ENCODE measurements around the gene PTPRZ1. TPM values are rescaled to one million over a fixed set of nuclear protein-coding genes. Genes with fewer than 3 reads are reported as not detected.

PTPRZ1 gene
- total RNA-seq, 1 donor from 2014 or later: 0.64 TPM

DNA sequence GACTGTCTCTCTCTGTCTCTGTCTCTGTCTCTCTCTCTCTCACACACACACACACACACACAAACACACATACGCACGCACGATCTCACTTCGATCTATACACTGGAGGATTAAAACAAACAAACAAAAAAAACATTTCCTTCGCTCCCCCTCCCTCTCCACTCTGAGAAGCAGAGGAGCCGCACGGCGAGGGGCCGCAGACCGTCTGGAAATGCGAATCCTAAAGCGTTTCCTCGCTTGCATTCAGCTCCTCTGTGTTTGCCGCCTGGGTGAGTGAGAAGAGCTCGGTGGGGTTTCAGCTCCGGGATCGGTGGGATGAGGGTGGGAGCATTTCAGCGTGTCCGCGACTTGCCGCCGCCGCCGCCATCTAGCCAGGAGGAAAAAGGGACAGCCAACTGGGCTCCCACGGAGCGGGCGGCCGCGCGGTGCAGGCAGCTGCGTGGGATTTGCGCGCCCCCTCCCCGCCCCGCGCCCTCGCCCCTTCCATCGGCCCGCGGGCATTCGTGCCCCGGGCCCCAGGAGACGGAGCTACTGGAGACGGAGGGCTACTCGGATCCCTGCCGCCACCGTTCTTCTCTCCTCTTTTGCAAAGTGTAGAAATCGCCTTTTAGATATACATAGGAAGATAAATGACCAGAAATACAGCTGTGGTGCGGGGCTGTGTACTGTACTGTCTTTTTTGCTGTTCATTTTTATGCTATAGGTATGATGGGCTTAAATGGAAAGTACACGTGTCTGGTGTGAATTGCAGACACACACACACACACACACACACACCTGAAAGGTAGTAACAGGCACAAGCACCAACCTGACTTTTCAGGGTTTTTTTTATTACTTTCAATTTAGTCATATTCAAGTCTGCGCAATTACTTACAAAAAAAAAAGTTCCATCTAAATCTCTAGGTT is 581 bp downstream of the PTPRZ1 start:
- Histone ChIP-seq H3K4me1 (no peaks in the 10 kb centered on the region), H3K9me3 (no peaks in the 10 kb centered on the region), H3K27ac (no peak overlapping the region), H3K4me3 (peak overlapping the region; percentile 63 to 64), H3K27me3 (no peaks in the 10 kb centered on the region), H3K36me3 (no peaks in the 10 kb centered on the region)
- DNase-seq (ENCODE audit: low spot score in 2 of 2): no peak
- intact Hi-C loops (cut with DNase I): no loop called here
- TF ChIP-seq, protein P1, sequence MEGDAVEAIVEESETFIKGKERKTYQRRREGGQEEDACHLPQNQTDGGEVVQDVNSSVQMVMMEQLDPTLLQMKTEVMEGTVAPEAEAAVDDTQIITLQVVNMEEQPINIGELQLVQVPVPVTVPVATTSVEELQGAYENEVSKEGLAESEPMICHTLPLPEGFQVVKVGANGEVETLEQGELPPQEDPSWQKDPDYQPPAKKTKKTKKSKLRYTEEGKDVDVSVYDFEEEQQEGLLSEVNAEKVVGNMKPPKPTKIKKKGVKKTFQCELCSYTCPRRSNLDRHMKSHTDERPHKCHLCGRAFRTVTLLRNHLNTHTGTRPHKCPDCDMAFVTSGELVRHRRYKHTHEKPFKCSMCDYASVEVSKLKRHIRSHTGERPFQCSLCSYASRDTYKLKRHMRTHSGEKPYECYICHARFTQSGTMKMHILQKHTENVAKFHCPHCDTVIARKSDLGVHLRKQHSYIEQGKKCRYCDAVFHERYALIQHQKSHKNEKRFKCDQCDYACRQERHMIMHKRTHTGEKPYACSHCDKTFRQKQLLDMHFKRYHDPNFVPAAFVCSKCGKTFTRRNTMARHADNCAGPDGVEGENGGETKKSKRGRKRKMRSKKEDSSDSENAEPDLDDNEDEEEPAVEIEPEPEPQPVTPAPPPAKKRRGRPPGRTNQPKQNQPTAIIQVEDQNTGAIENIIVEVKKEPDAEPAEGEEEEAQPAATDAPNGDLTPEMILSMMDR (IDR thresholded peaks at IDR 0.05): no peak

DNA sequence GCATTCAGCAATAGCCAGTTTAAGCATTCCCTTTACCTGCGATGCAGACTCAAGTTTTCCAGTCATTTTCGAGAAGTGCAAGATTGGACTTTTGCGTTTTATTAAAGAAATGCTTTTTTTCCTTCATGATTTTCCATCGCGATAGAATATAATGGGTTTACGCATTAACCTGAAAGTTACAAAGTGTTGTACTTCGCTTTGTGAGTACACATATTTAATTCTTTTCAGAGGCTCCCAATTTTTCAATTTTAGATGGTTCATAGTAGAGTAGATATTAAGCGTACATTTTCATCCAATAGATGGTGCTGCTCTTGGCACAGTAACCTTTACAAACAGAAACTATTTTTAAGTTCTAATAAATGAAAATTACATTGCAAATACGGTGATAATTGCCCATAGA is 1.3 kb downstream of the PTPRZ1 start:
- peak overlapping the region; percentile 63 to 64 for H3K4me3 ChIP-seq
- H3K9me3 ChIP-seq: no peaks in the 10 kb centered on the region
- no peaks in the 10 kb centered on the region for H3K27me3 ChIP-seq
- intact Hi-C loops (cut with DNase I): no loop called here
- no peaks in the 10 kb centered on the region for H3K4me1 ChIP-seq
- no peaks in the 10 kb centered on the region for H3K36me3 ChIP-seq
- no peak overlapping the region for H3K27ac ChIP-seq
- TF ChIP-seq, protein P1 (IDR thresholded peaks at IDR 0.05): no peak
- DNase-seq (ENCODE audit: low spot score in 2 of 2): no peak

DNA sequence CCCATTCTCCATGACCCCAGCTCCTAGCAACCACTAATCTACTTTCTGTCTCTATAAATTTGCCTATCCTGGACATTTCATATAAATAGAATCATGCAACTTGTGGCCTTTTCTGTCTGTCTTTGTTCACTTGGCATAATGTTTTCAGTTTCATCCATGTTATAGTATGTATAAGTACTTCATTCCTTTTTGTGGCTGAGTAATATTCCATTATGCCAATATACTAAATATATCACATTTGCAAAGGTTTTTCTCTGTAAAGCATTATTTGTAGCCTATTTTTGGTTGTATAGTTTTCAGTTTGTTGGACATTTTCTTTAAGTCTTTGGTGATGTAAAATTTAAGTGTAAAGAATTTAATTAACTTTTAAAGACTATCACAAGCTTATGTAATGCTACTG is 2.2 kb downstream of the PTPRZ1 start:
- Histone ChIP-seq H3K27ac (no peak overlapping the region), H3K4me3 (no peak overlapping the region), H3K27me3 (no peaks in the 10 kb centered on the region), H3K9me3 (no peaks in the 10 kb centered on the region), H3K36me3 (no peaks in the 10 kb centered on the region), H3K4me1 (no peaks in the 10 kb centered on the region)
- DNase-seq (ENCODE audit: low spot score in 2 of 2): no peak
- intact Hi-C loops (cut with DNase I): no loop called here
- TF ChIP-seq, protein P1 (IDR thresholded peaks at IDR 0.05): no peak

DNA sequence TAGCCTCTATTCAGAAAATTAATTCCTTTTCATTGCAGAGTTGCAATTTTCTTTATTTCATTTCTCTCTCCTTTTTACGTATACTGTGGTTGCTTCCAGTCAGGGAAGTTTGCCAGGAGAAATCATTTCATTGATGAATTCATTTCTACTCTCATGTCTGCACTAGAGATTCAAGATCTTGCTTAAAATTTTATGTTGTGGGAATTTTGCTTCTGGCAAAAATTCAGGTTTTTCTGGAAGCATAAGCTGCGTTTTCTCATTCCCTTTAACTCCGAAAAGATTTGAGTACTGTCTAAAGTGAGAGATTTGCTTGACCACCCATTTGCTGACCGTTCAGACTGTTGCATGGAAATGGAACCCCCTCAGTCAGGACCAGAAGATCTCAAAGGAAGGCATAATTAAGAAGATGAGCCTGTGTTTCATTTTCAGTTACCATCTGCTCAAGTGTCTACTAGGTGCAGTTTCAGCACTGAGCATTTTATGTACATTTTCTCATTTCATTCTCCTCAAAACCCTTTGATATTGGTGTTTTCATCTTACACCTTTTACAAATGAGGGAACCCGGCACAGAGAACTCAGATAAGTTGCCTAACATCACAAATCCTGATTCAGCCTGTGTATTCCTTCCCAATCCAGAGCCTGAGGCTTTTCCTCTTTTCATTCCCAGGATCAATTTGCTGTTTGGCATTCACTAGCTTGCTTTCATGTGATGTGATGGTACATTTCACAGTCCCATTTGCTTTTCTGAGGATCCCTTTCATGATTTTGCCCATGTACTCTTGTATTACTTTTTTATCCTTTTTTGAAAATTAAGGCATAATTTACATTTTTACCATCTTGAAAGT is 3.9 kb downstream of the PTPRZ1 start:
- intact Hi-C loops (cut with DNase I): no loop called here

DNA sequence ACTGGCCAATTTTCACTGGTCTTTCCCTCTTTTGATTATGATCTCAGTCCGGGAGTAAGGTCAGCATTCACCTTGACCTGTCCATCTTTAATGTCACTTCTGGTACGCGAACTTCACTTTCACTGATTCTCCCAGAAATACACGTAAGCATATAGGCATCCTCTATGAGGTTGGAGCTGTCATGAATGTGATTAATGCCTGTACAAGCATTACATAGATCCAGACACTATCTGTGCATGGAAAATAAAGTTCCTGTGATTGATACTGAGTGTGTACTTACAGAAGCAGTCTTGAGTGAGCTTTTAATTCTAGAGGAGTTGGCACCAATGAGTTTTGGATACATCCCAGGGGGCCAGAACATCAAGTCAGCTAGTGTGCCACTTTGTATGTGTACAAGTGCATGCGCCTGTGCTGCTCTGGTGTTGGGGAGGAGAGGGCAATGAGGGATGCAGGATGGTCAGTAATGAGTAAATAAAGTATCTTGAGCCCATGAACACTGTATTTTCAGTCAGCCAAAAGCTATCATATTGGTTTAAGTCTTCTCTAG is 6.0 kb downstream of the PTPRZ1 start:
- intact Hi-C loops (cut with DNase I): no loop called here
- Histone ChIP-seq H3K36me3 (no peaks in the 10 kb centered on the region), H3K27me3 (no peaks in the 10 kb centered on the region), H3K27ac (no peak overlapping the region), H3K9me3 (no peaks in the 10 kb centered on the region), H3K4me1 (no peaks in the 10 kb centered on the region), H3K4me3 (no peak overlapping the region)
- no peak for DNase-seq (ENCODE audit: low spot score in 2 of 2)
- TF ChIP-seq, protein P1 (IDR thresholded peaks at IDR 0.05): no peak

More for the DNA sequence above, 3.9 kb downstream of the PTPRZ1 start:
- H3K36me3 ChIP-seq: no peaks in the 10 kb centered on the region
- no peaks in the 10 kb centered on the region for H3K27me3 ChIP-seq
- H3K27ac ChIP-seq: no peak overlapping the region
- no peak overlapping the region for H3K4me3 ChIP-seq
- TF ChIP-seq, protein P1 (IDR thresholded peaks at IDR 0.05): no peak
- H3K9me3 ChIP-seq: no peaks in the 10 kb centered on the region
- no peaks in the 10 kb centered on the region for H3K4me1 ChIP-seq
- DNase-seq (ENCODE audit: low spot score in 2 of 2): no peak

Measured in ascending aorta (tissue), 2 donors.